Measurements from ENCODE around the gene SLC27A1. TPM values are rescaled to one million over a fixed set of nuclear protein-coding genes. Genes with fewer than 3 reads are reported as not detected.

The SLC27A1 gene
- total and polyA plus RNA-seq, 7 experiments from 2014 or later = 3.1 to 15.1 (median 10.5) TPM

- Histone ChIP-seq H3K4me1 (ENCODE audit: control insufficient read depth in 2 of 2, insufficient read depth in 2 of 2, low read length in 2 of 2) (peaks cover 18 to 23% of the 10 kb centered on the region in 2 donors), H3K27ac (ENCODE audit: low read depth, low read length) (no peak overlapping the region), H3K36me3 (ENCODE audit: control insufficient read depth in 2 of 3, insufficient read depth in 3 of 3, low read length in 3 of 3) (no peaks in the 10 kb centered on the region), H3K9me3 (ENCODE audit: control insufficient read depth in 2 of 3, low read length in 3 of 3) (no peaks in the 10 kb centered on the region), H3K4me3 (ENCODE audit: low read length) (no peak overlapping the region), H3K27me3 (ENCODE audit: control insufficient read depth in 2 of 2, insufficient read depth in 2 of 2, low read length in 2 of 2) (no peaks in the 10 kb centered on the region)
- H3K27me3 Mint-ChIP-seq = no peaks in the 10 kb centered on the region
- ATAC-seq = no peak
- no peaks in the 10 kb centered on the region for H3K9me3 Mint-ChIP-seq
- DNase-seq = no peak
- H3K4me1 Mint-ChIP-seq = peaks cover 15 to 38% (median 20%) of the 10 kb centered on the region in 7 donors
- POLR2A ChIA-PET = no interaction called here
- peaks cover 0 to 2% (median 0%) of the 10 kb centered on the region in 5 donors for H3K36me3 Mint-ChIP-seq
- H3K4me3 Mint-ChIP-seq = no peak overlapping the region
- intact Hi-C loops (cut with micrococcal nuclease) = no loop called here
- H3K27ac Mint-ChIP-seq = peak overlapping the region in 3 of 9 donors; percentile 4 to 72 (median 69)
- CTCF ChIA-PET = no interaction called here
These were observed 14.3 kb downstream of the SLC27A1 start for GRCh38 chr19:17484520-17485185.

GRCh38 chr19:17486545-17487240 is 16.4 kb downstream of the SLC27A1 start:
- intact Hi-C loops (cut with micrococcal nuclease) = no loop called here
- Histone ChIP-seq H3K27ac (ENCODE audit: low read depth, low read length) (no peak overlapping the region), H3K36me3 (ENCODE audit: control insufficient read depth in 2 of 3, insufficient read depth in 3 of 3, low read length in 3 of 3) (no peaks in the 10 kb centered on the region), H3K4me3 (ENCODE audit: low read length) (no peak overlapping the region), H3K9me3 (ENCODE audit: control insufficient read depth in 2 of 3, low read length in 3 of 3) (no peaks in the 10 kb centered on the region), H3K4me1 (ENCODE audit: control insufficient read depth in 2 of 2, insufficient read depth in 2 of 2, low read length in 2 of 2) (peaks cover 26 to 39% of the 10 kb centered on the region in 2 donors), H3K27me3 (ENCODE audit: control insufficient read depth in 2 of 2, insufficient read depth in 2 of 2, low read length in 2 of 2) (no peaks in the 10 kb centered on the region)
- peaks cover 26 to 55% (median 38%) of the 10 kb centered on the region in 7 donors for H3K4me1 Mint-ChIP-seq
- peaks cover 0 to 3% (median 0%) of the 10 kb centered on the region in 5 donors for H3K36me3 Mint-ChIP-seq
- H3K27ac Mint-ChIP-seq = no peak overlapping the region
- DNase-seq (no peak), ATAC-seq (no peak)
- H3K27me3 Mint-ChIP-seq = no peaks in the 10 kb centered on the region
- CTCF ChIA-PET = no interaction called here
- H3K9me3 Mint-ChIP-seq = no peaks in the 10 kb centered on the region
- POLR2A ChIA-PET = interaction anchor here (0.8 kb wide), 1 partner anchor 13 kb away, joined by 3 read pairs; no protein-coding TSS in a partner anchor
- no peak overlapping the region for H3K4me3 Mint-ChIP-seq

GRCh38 chr19:17487284-17488121 is 17.2 kb downstream of the SLC27A1 start:
- CTCF ChIA-PET = no interaction called here
- Histone ChIP-seq H3K27me3 (ENCODE audit: control insufficient read depth in 2 of 2, insufficient read depth in 2 of 2, low read length in 2 of 2) (no peaks in the 10 kb centered on the region), H3K4me3 (ENCODE audit: low read length) (no peak overlapping the region), H3K27ac (ENCODE audit: low read depth, low read length) (peak overlapping the region; percentile 66), H3K9me3 (ENCODE audit: control insufficient read depth in 2 of 3, low read length in 3 of 3) (no peaks in the 10 kb centered on the region), H3K4me1 (ENCODE audit: control insufficient read depth in 2 of 2, insufficient read depth in 2 of 2, low read length in 2 of 2) (peaks cover 26 to 39% of the 10 kb centered on the region in 2 donors), H3K36me3 (ENCODE audit: control insufficient read depth in 2 of 3, insufficient read depth in 3 of 3, low read length in 3 of 3) (no peaks in the 10 kb centered on the region)
- DNase-seq (no peak), ATAC-seq (no peak)
- Mint-ChIP-seq H3K4me3 (peak overlapping the region in 1 of 10 donors; percentile 81), H3K36me3 (peaks cover 0 to 3% (median 0%) of the 10 kb centered on the region in 5 donors), H3K27ac (peak overlapping the region in 5 of 9 donors; percentile 31 to 90 (median 82)), H3K4me1 (peaks cover 26 to 55% (median 38%) of the 10 kb centered on the region in 7 donors), H3K9me3 (no peaks in the 10 kb centered on the region), H3K27me3 (no peaks in the 10 kb centered on the region)
- POLR2A ChIA-PET = interaction anchor here (0.7 to 0.9 kb wide), 3 partner anchors 14 to 87 kb away, joined by 3 to 4 read pairs (median 3); no protein-coding TSS in a partner anchor
- intact Hi-C loops (cut with micrococcal nuclease) = loop anchor here in 1 of 2 donors (2.0 kb wide), 1 partner anchor 23 kb away; the partner anchor contains the start of gene PGLS

- no peaks in the 10 kb centered on the region for H3K9me3 ChIP-seq (ENCODE audit: control insufficient read depth in 2 of 3, low read length in 3 of 3)
- peak overlapping the region; percentile 11 to 81 (median 76) for H3K4me3 Mint-ChIP-seq
- no peaks in the 10 kb centered on the region for H3K27me3 ChIP-seq (ENCODE audit: control insufficient read depth in 2 of 2, insufficient read depth in 2 of 2, low read length in 2 of 2)
- ChIA-PET POLR2A (interaction anchor here (0.8 kb wide), 1 partner anchor 16 kb away, joined by 4 read pairs; no protein-coding TSS in a partner anchor), CTCF (interaction anchor here (0.8 kb wide), 1 partner anchor 511 kb away, joined by 4 read pairs; no protein-coding TSS in a partner anchor)
- DNase-seq (peak in 8 of 9 donors; percentile 26 to 71 (median 58)), ATAC-seq (peak; percentile 91)
- no peaks in the 10 kb centered on the region for H3K36me3 ChIP-seq (ENCODE audit: control insufficient read depth in 2 of 3, insufficient read depth in 3 of 3, low read length in 3 of 3)
- intact Hi-C loops (cut with micrococcal nuclease) = loop anchor here in 1 of 2 donors (1.0 to 2.0 kb wide), 2 partner anchors 18 to 22 kb away; partner anchors contain the start of genes PGLS and SLC27A1
- H3K4me3 ChIP-seq (ENCODE audit: low read length) = peak overlapping the region; percentile 50
- peaks cover 0 to 3% (median 0%) of the 10 kb centered on the region in 5 donors for H3K36me3 Mint-ChIP-seq
- H3K9me3 Mint-ChIP-seq = no peaks in the 10 kb centered on the region
- no peaks in the 10 kb centered on the region for H3K27me3 Mint-ChIP-seq
- peaks cover 26 to 39% of the 10 kb centered on the region in 2 donors for H3K4me1 ChIP-seq (ENCODE audit: control insufficient read depth in 2 of 2, insufficient read depth in 2 of 2, low read length in 2 of 2)
- peak overlapping the region; percentile 66 for H3K27ac ChIP-seq (ENCODE audit: low read depth, low read length)
- peak overlapping the region; percentile 42 to 96 (median 85) for H3K27ac Mint-ChIP-seq
- peaks cover 18 to 51% (median 38%) of the 10 kb centered on the region in 7 donors for H3K4me1 Mint-ChIP-seq
These were observed 18.5 kb downstream of the SLC27A1 start for GRCh38 chr19:17488593-17489391.

- Mint-ChIP-seq H3K4me1 (peaks cover 15 to 44% (median 38%) of the 10 kb centered on the region in 7 donors), H3K27me3 (no peaks in the 10 kb centered on the region), H3K27ac (peak overlapping the region; percentile 44 to 96 (median 85)), H3K36me3 (peaks cover 0 to 3% (median 0%) of the 10 kb centered on the region in 5 donors), H3K4me3 (peak overlapping the region in 9 of 10 donors; percentile 6 to 81 (median 50)), H3K9me3 (no peaks in the 10 kb centered on the region)
- CTCF ChIA-PET = interaction anchor here (0.8 kb wide), 1 partner anchor 510 kb away, joined by 4 read pairs; no protein-coding TSS in a partner anchor
- Histone ChIP-seq H3K4me3 (ENCODE audit: low read length) (no peak overlapping the region), H3K27ac (ENCODE audit: low read depth, low read length) (peak overlapping the region; percentile 66), H3K9me3 (ENCODE audit: control insufficient read depth in 2 of 3, low read length in 3 of 3) (no peaks in the 10 kb centered on the region), H3K36me3 (ENCODE audit: control insufficient read depth in 2 of 3, insufficient read depth in 3 of 3, low read length in 3 of 3) (no peaks in the 10 kb centered on the region), H3K4me1 (ENCODE audit: control insufficient read depth in 2 of 2, insufficient read depth in 2 of 2, low read length in 2 of 2) (peaks cover 26 to 39% of the 10 kb centered on the region in 2 donors), H3K27me3 (ENCODE audit: control insufficient read depth in 2 of 2, insufficient read depth in 2 of 2, low read length in 2 of 2) (no peaks in the 10 kb centered on the region)
- intact Hi-C loops (cut with micrococcal nuclease) = loop anchor here in 1 of 2 donors (1.0 to 2.0 kb wide), 2 partner anchors 19 to 21 kb away; partner anchors contain the start of genes PGLS and SLC27A1
- peak in 1 of 9 donors; percentile 12 for DNase-seq
- ATAC-seq = no peak
- POLR2A ChIA-PET = interaction anchor here (0.8 kb wide), 1 partner anchor 15 kb away, joined by 4 read pairs; no protein-coding TSS in a partner anchor
These were observed 19.2 kb downstream of the SLC27A1 start for GRCh38 chr19:17489392-17490030.

Measured in naive thymus-derived CD4-positive, alpha-beta T cell (primary cell).